HG03342 (cell line): ENCODE measurements around the gene CCDC28B.

Experiments
- ATAC-seq: cut with Tn5 transposase; IDR thresholded peaks from one replicate; pipeline ENCODE4 v1.9.1; 2021; ENCODE audit warnings: mild to moderate bottlenecking, moderate library complexity; ENCODE audit not compliant: unreplicated experiment

CCDC28B gene

DNA sequence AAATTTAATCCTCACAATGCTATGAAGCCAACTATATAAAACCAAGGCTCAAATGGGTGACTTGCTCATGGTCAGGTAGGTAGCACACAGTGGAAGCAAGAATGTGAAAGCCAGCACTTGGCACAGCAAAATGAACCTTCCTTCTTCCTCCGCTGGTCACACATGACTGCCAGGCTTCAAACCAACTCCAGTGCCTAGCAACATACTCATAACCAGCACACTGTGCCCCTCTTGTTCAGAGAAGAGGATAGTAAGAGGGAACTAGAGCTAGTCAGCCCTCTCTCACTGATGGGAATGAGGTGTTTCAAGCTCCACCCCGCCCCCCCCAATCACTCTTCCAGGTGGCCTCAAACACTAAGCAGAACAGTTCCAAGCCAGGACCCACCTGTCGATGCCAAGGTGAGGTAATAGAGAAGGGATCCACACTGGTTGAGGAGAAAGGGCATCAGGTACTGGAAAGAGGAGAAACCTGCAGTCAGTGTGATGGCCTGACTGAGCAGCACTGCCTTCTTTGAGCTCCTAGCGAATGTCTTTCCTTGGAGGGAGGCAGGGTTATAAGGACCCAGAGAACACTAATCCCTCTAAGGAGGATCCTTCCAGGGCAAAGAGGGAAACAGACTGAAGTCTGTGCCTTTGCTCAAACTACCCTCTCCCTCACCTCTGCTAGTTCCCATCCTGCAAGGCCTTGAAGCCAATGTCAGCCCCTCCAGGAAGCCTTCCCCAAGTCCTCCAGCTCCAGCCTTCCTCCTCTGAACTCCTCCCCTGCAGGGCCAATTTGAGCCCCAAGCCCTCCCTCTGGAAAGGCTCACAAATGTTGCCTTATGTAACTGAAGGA, 20.6 kb downstream of the CCDC28B start:
- ATAC-seq, result no peak

DNA sequence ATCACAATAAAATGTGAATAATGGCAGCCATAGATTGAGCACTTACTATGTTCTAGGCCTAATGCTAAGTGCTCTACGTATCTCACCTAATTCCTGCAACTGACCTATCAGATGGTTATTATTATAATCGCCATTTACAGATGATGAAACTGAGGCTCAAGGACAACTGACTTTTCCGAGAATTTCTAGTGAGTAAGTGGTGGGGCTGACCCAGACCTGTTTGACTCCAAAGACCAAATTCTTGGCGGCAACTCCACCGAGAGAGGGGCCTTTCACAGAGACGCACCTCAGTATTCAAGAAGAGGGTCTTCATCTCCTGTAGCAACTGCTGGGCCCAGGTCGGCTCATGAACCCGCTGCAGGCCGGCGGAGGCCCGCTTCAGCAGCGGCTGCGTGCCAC, 21.2 kb downstream of the CCDC28B start:
- peak; percentile 10 for ATAC-seq

DNA sequence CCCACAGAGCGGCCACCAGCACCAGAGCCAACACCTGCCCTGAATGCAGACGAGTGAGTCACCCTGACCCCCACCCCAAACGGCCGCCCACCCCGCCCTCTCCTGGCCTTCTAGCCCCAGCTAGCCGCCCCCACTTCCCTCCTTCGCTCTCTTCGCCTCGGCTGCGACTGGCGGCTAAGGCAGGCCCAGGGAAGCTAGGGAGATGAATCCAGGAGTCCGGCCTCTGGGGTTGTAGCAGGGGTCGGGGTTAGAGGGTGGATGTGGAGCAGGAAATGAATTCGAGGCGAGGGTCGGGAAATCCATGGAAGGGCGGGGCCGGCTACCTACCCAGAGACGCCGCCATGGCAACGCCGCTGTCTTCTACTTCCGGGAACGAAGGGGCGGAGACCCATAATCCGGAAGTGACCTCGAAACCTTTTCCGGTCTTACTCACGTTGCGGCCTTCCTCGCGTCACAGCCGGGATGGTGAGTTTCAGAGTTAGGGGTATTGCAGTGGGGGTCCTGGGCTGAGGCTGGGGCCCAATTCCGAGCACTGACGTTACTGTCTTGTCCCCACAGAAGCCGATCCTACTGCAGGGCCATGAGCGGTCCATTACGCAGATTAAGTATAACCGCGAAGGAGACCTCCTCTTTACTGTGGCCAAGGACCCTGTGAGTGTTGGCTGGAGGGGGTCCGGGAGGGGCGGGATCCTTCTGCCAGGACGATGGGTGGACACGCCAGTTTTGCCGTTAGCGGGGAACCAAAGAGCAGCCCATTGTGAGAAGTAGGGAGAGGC, 21.8 kb downstream of the CCDC28B start, which contains the start of the genes EIF3I and TMEM234:
TSS of gene EIF3I (plus strand) at position 428 of the 776 bp plus-strand sequence. CDS start at position 463, 35 bp downstream.
TSS of gene TMEM234 (minus strand) at position 374 of the 776 bp plus-strand sequence. CDS start at position 343, 31 bp downstream.
- ATAC-seq, result peak; percentile 84

DNA sequence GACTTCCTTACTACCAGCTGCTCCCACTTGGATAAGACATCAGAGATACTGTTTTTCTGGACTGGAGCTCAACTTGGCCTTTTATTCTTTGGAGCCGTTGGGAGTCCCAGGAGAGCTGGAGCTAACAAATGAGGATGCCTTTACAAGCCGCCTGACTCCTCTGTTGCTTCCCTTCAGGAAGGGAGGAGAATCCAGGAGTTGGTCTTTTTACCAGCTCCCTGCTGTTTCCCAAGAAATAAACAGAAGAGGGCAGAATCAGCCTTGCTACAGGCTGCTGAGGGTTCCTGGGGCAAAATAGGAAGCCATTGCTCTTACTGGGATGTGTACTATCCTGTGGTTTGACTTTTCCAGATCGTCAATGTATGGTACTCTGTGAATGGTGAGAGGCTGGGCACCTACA, 23.3 kb downstream of the CCDC28B start:
- ATAC-seq, result no peak

GRCh38 chr1:32224285-32224684, 23.9 kb downstream of the CCDC28B start:
- no peak for ATAC-seq

DNA sequence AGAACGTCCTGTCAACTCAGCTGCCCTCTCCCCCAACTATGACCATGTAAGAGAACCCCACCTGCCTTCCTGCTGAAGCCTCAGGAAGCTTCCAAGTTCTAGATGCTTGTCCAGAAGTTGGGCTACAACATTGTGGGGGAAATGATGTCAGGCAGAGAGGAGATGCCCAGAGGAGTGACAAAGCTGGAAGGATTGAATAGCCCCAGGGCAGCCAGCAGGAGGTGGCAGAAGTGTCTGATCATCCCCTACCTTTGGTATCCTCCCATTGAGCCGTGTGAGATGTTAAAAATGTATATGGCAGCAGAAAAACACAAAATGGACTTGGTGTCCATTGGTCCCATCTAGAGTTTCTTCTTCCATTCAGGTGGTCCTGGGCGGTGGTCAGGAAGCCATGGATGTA, 28.4 kb downstream of the CCDC28B start:
- no peak for ATAC-seq

DNA sequence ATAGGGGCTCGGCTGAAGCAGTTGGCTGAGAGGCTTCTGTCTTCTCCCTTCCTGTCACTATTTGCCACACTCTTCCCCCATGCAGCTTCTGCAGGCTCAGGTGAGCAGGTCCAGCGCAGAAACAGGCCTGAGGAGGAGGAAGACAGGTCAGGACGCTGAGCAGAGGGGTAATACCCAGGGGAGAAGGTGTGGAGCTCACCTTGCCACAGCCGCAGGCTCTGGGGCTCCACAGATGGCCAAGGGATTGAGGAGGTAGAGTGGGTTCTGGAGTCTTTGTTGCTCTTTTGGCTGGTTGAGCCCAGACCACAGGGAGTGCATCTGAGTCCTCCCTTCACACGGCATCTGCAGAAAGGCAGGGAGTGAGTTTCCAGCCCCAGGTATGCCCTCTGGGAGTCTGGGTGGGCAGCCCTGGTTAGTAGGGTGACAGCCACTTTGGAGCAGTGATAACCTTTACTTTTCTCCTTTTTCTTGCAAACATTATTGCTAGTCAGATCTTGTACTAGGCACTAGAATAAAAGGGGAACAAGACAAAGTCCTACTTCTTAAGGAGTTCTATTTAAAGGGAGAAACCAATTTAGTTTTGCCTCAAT, 31.5 kb downstream of the CCDC28B start:
- ATAC-seq, result no peak

GRCh38 chr1:32232558-32233304, 32.3 kb downstream of the CCDC28B start:
- no peak for ATAC-seq

- ATAC-seq, result no peak
Measured at GRCh38 chr1:32234792-32235191, 34.4 kb downstream of the CCDC28B start.

DNA sequence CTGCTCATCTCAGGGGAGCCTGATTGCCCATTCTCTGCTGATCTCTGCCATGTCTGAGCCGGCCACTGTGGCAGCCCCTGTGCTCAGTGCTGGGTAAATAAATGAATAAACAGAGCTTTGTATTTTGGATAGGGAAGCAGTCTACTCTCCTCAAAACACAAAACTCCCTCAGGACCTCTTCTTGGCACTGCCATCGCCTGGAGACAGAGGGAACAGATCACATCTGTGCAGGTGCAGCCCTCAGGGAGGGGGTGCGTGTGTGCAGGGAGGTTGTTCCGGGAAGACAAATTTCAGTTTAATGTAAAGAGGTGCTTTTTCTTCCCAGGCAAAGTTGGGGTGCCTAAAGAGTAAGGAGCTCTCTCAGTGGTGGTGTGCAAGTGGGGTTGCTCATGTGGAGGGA, 38.9 kb downstream of the CCDC28B start:
- ATAC-seq, result no peak

- ATAC-seq, result no peak
Measured at GRCh38 chr1:32239790-32240139, 39.4 kb downstream of the CCDC28B start.

- ATAC-seq, result peak; percentile 39
Measured at GRCh38 chr1:32240140-32240951, 40.0 kb downstream of the CCDC28B start.

DNA sequence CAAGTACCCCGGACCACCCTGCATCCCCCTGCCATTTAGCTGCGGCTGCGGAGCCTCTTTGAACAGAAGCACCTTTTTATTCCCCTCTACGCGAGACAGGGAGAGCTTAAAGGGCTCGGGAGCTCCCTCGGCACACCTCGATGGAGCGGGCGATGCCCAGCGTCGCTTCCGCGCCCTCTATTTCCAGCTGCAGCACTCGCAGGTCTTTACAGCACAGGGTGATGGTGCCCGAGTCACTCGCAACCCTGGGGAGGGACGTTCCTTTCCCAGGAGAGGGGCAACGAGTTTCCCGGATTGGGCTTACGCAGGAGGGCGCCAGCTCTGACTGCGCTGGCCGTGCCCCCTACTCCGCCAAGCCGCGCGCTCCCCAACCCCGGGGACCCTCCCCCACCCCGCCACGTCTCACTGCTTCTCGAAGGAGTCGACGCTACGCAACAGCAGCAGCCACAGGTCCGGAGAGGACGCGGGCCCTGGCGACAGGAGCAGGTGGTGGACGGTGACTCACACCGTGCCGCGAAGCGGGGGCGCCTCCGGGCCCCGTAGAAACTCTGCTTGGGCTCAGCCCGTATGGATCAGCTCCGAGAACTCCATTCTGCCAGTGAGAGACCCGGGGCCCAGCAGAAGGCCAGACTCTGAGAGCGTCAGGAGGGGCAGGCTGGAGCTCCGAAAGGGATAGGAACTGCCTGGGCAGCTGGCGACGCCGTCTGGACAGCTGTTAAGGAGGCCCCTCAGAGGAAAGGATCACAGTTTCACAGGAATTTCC, 40.8 kb downstream of the CCDC28B start:
- peak; percentile 44 for ATAC-seq

DNA sequence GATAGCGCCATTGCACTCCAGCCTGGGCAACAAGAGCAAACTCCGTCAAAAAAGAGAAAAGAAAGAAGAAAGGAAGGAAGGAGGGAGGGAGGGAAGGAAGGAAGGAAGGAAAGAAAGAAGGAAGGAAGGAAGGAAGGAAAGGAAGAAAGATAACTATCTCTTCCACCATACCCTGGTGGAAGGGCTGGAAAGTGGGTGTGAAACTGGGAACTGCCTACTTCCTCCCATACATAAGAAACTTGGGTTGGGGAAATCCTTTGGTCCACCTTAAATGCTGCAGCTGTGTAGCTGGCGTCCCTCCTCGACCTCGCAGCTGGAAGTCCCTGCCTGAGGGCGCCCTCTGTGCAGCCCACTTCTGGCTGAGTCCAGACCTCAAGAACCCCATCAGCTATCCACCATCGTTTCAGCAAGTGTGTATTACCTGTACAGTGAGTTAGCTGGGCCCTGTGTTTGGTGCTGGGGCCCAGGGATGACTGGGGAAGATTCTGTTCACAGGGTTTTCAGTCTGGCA, 42.0 kb downstream of the CCDC28B start:
- no peak for ATAC-seq

GRCh38 chr1:32246888-32247273, 46.5 kb downstream of the CCDC28B start, which contains the start of gene FAM167B:
FAM167B (plus strand) TSS chr1:32247222; CDS start chr1:32247422, 200 bp downstream.
- ATAC-seq, result no peak

DNA sequence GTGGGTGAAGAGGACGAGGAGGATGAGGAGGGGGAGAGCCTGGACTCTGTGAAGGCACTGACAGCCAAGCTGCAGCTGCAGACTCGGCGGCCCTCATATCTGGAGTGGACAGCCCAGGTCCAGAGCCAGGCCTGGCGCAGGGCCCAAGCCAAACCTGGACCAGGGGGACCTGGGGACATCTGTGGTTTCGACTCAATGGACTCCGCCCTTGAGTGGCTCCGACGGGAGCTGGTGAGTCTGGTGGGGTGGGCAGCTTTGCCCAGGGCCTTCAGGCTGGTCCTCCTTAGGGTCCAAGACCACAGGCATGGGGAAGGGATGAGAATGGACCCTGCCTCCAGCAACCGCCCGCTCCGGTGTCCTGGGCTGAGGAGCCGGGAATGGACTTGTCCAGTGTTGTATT, 47.1 kb downstream of the CCDC28B start:
- ATAC-seq, result no peak

DNA sequence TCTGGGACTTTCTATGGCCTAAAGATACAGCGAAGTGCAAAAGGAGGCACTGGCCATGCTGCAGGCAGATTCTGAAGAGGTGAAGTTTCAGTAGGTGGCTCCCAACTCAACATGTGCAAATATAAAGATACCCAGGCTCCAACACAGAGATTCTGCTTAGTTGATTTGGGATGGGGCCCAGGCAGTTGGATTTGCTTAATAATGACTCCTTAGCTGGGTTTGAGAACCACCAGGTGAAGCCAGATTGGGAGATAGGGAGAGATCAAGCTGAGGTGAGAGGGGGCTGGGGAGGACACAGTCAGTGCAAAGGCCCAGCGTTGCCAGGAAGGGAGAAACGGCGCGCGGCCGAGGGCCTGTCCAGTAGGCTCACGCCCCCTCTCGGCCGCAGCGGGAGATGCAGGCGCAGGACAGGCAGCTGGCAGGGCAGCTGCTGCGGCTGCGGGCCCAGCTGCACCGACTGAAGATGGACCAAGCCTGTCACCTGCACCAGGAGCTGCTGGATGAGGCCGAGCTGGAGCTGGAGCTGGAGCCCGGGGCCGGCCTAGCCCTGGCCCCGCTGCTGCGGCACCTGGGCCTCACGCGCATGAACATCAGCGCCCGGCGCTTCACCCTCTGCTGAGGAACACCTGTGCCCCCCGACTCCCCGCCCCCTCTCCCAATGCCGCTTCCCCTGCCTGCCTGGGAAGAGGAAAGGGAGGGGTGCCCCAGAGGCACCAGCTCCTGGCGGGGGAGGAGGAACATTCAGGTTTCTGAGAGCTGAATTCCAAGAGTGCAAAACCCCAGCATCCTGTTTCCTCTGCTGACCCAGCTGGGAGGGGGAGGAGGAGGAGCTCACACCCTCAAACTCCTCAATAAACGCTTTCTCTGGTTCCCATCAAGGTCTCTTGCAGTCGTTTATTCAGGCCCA, 47.8 kb downstream of the CCDC28B start:
- no peak for ATAC-seq
